ENCODE data around the gene SSBP4. TPM values are rescaled to one million over a fixed set of nuclear protein-coding genes. Genes with fewer than 3 reads are reported as not detected.

SSBP4 gene
- total RNA-seq, 1 donor from 2014 or later: 233 TPM

GRCh38 chr19:18418029-18418482 is 1.1 kb upstream of the SSBP4 start:
- H3K4me3 ChIP-seq: peak overlapping the region; percentile 57 to 65
- no peak for TF ChIP-seq CTCF (IDR thresholded peaks at IDR 0.05)
- H3K27ac ChIP-seq: peak overlapping the region; percentile 93 to 96
- no peaks in the 10 kb centered on the region for H3K27me3 ChIP-seq
- no peaks in the 10 kb centered on the region for H3K9me3 ChIP-seq
- DNase-seq (ENCODE audit: low spot score in 2 of 2): no peak
- H3K4me1 ChIP-seq: peaks cover 15 to 54% of the 10 kb centered on the region in 2 donors
- H3K36me3 ChIP-seq: no peaks in the 10 kb centered on the region
- intact Hi-C loops (cut with DNase I): loop anchor here (2.0 to 10.0 kb wide), 4 partner anchors 19 to 313 kb away; partner anchors contain the start of gene RAB3A

DNA sequence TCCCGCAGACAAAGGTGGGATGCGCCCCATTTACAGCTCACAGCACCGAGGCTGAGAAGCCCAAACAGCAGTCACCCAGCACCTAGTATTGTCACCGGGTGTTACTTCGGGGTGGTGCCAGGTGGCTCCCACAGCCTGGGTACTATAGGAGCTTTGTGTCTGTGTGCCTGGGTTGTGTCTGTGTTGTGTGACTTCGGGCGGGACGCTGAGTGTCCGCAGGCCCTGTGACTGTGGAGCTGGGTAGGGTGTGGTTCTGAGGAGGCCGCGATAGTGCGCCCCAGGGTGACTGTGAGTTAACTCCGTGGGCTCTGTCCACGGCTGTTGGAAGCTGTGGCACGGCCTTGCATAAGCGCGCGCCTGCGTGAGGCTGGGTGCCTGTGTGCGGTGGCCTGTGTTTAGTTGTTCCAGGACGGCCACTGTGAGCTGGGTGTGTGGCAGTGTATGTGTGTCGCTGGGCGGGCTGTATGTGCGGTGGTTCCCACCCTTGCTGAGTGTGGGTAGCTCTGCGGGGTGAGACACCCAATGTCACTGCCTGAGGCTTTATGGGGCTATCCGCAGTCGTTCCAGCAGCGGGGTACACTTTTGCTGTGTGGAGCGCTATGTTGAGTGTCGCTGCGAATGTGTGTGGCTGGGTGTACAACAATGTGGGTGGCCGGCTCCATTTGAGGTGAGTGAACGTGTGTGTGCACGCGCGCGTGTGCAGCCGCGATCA is 559 bp upstream of the SSBP4 start:
- no peak for TF ChIP-seq CTCF (IDR thresholded peaks at IDR 0.05)
- Histone ChIP-seq H3K4me3 (peak overlapping the region; percentile 65 to 75), H3K27ac (peak overlapping the region; percentile 93 to 96), H3K36me3 (no peaks in the 10 kb centered on the region), H3K27me3 (no peaks in the 10 kb centered on the region), H3K9me3 (no peaks in the 10 kb centered on the region), H3K4me1 (peaks cover 15 to 55% of the 10 kb centered on the region in 2 donors)
- intact Hi-C loops (cut with DNase I): loop anchor here (2.0 to 10.0 kb wide), 4 partner anchors 18 to 314 kb away; partner anchors contain the start of gene RAB3A
- peak in 1 of 2 donors; percentile 81 for DNase-seq (ENCODE audit: low spot score in 2 of 2)

DNA sequence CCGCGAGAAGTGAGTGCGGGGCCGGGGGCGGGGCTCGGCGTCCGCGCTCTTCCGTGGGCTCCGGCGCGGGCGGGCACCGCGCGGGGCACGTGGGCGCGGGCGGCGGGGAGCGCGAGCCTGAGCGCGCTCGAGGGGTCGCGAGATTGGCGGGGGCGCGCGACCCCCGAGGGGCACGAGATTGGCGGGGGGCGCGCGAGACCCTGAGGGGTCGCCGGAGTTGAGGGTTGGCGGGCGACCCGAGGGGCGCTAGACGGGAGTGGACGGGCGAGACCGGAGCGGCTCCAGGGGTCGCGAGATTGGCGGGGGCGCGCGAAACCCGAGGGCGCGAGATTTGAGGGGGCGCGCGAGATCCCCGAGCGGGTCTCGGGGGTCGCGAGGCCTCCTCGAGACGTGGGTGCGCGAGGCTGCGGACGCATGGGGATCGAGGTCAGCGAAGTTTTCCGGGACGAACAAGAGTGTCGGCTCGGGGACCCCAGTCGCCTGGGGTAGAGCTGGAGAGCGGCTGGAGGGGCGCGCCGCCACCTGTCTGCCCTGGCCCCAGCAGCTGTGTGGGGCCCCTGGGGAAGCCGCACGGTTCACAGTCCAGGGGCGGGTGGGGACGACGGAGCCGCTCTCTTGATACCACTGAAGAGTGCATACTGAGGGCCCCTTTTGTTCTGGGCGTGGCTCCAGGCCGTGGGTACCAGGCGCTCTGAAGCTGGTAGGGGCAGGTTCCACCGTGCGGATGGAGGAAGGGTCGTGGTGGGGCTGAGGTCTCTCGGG is 682 bp downstream of the SSBP4 start:
- DNase-seq (ENCODE audit: low spot score in 2 of 2): no peak
- H3K27ac ChIP-seq: peak overlapping the region; percentile 74 to 93
- no peaks in the 10 kb centered on the region for H3K9me3 ChIP-seq
- H3K4me3 ChIP-seq: peak overlapping the region; percentile 65 to 75
- peaks cover 15 to 53% of the 10 kb centered on the region in 2 donors for H3K4me1 ChIP-seq
- H3K27me3 ChIP-seq: no peaks in the 10 kb centered on the region
- intact Hi-C loops (cut with DNase I): loop anchor here (2.0 to 10.0 kb wide), 4 partner anchors 17 to 315 kb away; partner anchors contain the start of gene RAB3A
- no peak for TF ChIP-seq CTCF (IDR thresholded peaks at IDR 0.05)
- no peaks in the 10 kb centered on the region for H3K36me3 ChIP-seq

- intact Hi-C loops (cut with DNase I): no loop called here
- Histone ChIP-seq H3K9me3 (no peaks in the 10 kb centered on the region), H3K36me3 (no peaks in the 10 kb centered on the region), H3K4me3 (peak overlapping the region in 1 of 2 donors; percentile 65), H3K4me1 (peaks cover 12 to 53% of the 10 kb centered on the region in 2 donors), H3K27me3 (no peaks in the 10 kb centered on the region), H3K27ac (peak overlapping the region; percentile 74 to 93)
- DNase-seq (ENCODE audit: low spot score in 2 of 2): no peak
- TF ChIP-seq CTCF (IDR thresholded peaks at IDR 0.05): no peak
Measured at GRCh38 chr19:18420930-18421329, 1.7 kb downstream of the SSBP4 start.

GRCh38 chr19:18421371-18421959 is 2.3 kb downstream of the SSBP4 start:
- H3K27me3 ChIP-seq: no peaks in the 10 kb centered on the region
- intact Hi-C loops (cut with DNase I): no loop called here
- H3K4me3 ChIP-seq: no peak overlapping the region
- H3K9me3 ChIP-seq: no peaks in the 10 kb centered on the region
- no peak for TF ChIP-seq CTCF (IDR thresholded peaks at IDR 0.05)
- no peaks in the 10 kb centered on the region for H3K36me3 ChIP-seq
- no peak for DNase-seq (ENCODE audit: low spot score in 2 of 2)
- H3K4me1 ChIP-seq: peaks cover 11 to 51% of the 10 kb centered on the region in 2 donors
- H3K27ac ChIP-seq: peak overlapping the region; percentile 74 to 93
